ENCODE data around the gene BBS9.

BBS9 gene

GRCh38 chr7:33646166-33646565 is 516.8 kb downstream of the BBS9 start:
- H3K27ac ChIP-seq: no peak overlapping the region
- TF ChIP-seq CTCF (conservative IDR thresholded peaks at IDR 0.05) (no peak), ZFX (IDR thresholded peaks at IDR 0.05) (no peak)

- no peak for TF ChIP-seq ZFX (IDR thresholded peaks at IDR 0.05)
- no peak overlapping the region for H3K27ac ChIP-seq
Observed at GRCh38 chr7:33646891-33647391, 517.6 kb downstream of the BBS9 start.

GRCh38 chr7:33649476-33650441 is 520.4 kb downstream of the BBS9 start:
- H3K27ac ChIP-seq: no peak overlapping the region

GRCh38 chr7:33650828-33651227 is 521.5 kb downstream of the BBS9 start:
- H3K27ac ChIP-seq: no peak overlapping the region
- TF ChIP-seq CTCF (conservative IDR thresholded peaks at IDR 0.05) (no peak), ZFX (IDR thresholded peaks at IDR 0.05) (no peak)

More at GRCh38 chr7:33649476-33650441, 520.4 kb downstream of the BBS9 start:
- TF ChIP-seq ZFX (IDR thresholded peaks at IDR 0.05) (no peak), CTCF (conservative IDR thresholded peaks at IDR 0.05) (no peak)

GRCh38 chr7:33651998-33652515 is 522.7 kb downstream of the BBS9 start:
- no peak overlapping the region for H3K27ac ChIP-seq
- TF ChIP-seq CTCF (conservative IDR thresholded peaks at IDR 0.05) (no peak), ZFX (IDR thresholded peaks at IDR 0.05) (no peak)

- TF ChIP-seq ZFX (IDR thresholded peaks at IDR 0.05) (no peak), CTCF (conservative IDR thresholded peaks at IDR 0.05) (no peak)
- H3K27ac ChIP-seq: no peak overlapping the region
Observed at GRCh38 chr7:33654676-33655075, 525.3 kb downstream of the BBS9 start.

All from C4-2B (cell line).